Testis (tissue), 2 donors: Measurements from ENCODE around the gene KHK.

ENCODE experiments used
- POLR2A ChIP-seq: fragments of 450-650 bp; IDR thresholded peaks from one replicate; pipeline ENCODE4 v1.6.1; 2017; ENCODE audit warnings: antibody characterized with exemption, mild to moderate bottlenecking, moderate library complexity
- TF ChIP-seq, protein P1 (sequence below), 3 experiments: fragments of 450-650 bp in 2 of 3; fragments of 200-600 bp in 1 of 3; sonication (generic) in 1 of 3; IDR thresholded peaks; one replicate each; pipeline ENCODE4 v1.5.1; 2016 to 2019; ENCODE audit warnings: antibody characterized with exemption in 3 of 3, mild to moderate bottlenecking in 2 of 3, moderate library complexity in 1 of 3

DNA sequence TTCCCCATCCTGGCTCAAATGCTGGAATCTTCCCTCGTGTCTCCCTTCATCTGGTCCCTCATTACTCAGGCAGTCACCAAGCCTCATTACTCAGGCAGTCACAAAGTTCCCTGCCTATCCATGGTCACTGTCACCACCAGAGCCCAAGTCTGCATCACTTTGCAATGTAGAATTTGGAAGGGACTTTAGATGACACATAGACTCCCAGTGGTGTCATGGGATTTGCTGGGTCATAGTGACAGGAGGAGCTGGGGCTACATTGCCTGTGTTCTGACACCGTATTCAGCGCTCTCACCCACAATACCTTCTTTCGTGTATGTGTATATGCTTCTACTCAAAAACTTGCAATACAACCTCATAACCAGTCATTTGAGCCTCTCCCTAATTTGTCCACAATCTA is 10.2 kb upstream of the KHK start:
- TF ChIP-seq, protein P1, sequence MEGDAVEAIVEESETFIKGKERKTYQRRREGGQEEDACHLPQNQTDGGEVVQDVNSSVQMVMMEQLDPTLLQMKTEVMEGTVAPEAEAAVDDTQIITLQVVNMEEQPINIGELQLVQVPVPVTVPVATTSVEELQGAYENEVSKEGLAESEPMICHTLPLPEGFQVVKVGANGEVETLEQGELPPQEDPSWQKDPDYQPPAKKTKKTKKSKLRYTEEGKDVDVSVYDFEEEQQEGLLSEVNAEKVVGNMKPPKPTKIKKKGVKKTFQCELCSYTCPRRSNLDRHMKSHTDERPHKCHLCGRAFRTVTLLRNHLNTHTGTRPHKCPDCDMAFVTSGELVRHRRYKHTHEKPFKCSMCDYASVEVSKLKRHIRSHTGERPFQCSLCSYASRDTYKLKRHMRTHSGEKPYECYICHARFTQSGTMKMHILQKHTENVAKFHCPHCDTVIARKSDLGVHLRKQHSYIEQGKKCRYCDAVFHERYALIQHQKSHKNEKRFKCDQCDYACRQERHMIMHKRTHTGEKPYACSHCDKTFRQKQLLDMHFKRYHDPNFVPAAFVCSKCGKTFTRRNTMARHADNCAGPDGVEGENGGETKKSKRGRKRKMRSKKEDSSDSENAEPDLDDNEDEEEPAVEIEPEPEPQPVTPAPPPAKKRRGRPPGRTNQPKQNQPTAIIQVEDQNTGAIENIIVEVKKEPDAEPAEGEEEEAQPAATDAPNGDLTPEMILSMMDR (IDR thresholded peaks at IDR 0.05): no peak
- TF ChIP-seq POLR2A: no peak
